GM12872 (cell line): ENCODE data around the gene GEMIN2.

Experiments used
- TF ChIP-seq, protein P1 (sequence below): IDR thresholded peaks from 3 replicates; pipeline ENCODE4 v1.5.1; 2011; ENCODE audit warnings: low read depth, mild to moderate bottlenecking, low read length, moderate library complexity; ENCODE audit not compliant: insufficient read depth

The GEMIN2 gene

DNA sequence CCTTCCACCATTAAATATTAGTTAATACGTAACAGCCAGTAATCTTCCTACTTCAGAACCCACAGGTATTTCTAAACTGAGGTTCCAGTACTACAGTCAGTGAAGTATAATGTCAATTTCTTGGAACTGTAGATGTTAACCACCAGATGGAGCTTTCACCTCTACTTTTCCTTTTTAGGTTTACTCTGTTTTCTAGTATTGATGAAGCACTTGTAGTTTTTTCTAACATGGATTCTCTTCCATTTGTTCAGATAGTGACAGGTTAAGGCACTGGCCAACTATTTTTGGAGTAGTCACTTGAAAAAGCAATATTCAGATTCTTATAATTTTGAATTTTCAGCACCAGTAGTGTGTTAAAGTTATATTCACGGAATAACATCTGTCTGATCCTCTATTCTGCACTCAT is 6.5 kb upstream of the GEMIN2 start:
- TF ChIP-seq, protein P1, sequence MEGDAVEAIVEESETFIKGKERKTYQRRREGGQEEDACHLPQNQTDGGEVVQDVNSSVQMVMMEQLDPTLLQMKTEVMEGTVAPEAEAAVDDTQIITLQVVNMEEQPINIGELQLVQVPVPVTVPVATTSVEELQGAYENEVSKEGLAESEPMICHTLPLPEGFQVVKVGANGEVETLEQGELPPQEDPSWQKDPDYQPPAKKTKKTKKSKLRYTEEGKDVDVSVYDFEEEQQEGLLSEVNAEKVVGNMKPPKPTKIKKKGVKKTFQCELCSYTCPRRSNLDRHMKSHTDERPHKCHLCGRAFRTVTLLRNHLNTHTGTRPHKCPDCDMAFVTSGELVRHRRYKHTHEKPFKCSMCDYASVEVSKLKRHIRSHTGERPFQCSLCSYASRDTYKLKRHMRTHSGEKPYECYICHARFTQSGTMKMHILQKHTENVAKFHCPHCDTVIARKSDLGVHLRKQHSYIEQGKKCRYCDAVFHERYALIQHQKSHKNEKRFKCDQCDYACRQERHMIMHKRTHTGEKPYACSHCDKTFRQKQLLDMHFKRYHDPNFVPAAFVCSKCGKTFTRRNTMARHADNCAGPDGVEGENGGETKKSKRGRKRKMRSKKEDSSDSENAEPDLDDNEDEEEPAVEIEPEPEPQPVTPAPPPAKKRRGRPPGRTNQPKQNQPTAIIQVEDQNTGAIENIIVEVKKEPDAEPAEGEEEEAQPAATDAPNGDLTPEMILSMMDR: peak; percentile 49

DNA sequence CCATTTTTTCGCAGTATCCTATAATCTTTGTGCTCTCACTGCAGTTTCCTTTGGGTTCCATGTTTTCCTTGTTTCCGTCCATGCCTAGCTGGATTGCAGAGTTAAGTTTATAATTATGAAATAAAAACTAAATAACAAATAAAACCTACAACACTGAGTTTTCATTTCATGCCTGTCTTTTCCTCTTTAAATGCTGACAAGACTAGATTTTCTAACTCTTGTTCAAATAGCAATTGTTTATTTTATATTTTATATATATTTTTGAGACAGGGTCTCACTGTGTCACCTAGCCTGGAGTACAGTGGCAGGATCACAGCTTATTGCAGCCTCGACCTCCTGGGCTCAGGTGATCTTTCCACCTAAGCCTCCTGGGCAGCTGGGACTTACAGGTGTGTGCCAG is 5.3 kb upstream of the GEMIN2 start:
- TF ChIP-seq, protein P1: no peak

DNA sequence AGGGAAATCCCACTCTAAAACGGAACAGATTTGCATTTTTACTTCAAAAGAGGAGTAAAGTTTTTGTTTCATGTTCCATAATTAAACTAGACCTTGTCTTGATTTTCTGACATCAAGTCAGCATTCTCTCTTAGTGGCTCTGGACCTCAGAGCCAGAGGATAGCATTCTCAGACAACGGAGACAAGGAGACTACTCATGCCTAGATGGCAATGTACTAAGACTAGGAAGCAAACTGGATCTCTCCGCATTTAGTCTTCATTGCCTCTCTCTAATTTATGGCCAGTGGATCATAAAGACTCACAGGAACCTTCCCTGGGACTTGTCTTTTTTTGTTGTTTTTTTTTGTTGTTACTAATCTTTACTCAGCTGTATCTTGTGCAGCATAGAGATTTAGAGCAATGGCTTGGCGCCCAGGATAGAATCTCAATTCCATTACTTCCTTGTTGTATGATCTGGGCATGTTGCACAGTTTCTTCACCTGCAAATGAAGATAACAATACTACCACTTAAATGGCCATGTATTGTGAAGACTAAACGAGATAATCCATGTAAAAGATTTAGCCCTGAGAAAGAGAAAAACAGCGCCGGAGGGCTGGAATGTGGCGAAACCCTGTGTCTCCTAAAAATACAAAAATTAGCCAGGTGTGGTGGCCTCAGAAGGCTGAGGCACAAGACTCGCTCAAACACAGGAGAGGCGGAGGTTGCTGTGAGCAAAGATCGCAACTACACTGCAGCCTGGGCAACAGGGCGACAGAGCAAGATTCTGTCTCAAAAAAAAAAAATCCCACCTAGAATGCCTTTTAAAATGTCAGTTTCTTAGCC is 4.0 kb upstream of the GEMIN2 start:
- TF ChIP-seq, protein P1: no peak

DNA sequence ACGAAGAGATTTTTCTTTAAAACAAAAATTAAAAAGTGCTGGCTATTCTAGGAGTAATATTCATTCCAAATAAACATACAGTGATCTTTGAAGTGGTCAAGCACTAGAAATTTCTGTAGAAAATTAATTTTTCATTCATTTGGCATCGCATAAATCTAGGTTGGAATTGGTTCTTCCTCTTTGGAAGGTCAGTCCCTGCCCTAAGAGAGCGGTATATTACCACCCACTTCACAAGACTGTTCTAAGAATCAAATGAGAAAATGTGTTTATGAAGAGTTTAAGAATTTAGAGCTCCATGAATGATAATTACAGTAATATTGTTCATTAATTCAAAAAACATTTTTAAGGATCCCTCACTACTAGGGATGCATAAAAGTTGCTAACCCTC is 444 bp upstream of the GEMIN2 start:
- TF ChIP-seq, protein P1: no peak

DNA sequence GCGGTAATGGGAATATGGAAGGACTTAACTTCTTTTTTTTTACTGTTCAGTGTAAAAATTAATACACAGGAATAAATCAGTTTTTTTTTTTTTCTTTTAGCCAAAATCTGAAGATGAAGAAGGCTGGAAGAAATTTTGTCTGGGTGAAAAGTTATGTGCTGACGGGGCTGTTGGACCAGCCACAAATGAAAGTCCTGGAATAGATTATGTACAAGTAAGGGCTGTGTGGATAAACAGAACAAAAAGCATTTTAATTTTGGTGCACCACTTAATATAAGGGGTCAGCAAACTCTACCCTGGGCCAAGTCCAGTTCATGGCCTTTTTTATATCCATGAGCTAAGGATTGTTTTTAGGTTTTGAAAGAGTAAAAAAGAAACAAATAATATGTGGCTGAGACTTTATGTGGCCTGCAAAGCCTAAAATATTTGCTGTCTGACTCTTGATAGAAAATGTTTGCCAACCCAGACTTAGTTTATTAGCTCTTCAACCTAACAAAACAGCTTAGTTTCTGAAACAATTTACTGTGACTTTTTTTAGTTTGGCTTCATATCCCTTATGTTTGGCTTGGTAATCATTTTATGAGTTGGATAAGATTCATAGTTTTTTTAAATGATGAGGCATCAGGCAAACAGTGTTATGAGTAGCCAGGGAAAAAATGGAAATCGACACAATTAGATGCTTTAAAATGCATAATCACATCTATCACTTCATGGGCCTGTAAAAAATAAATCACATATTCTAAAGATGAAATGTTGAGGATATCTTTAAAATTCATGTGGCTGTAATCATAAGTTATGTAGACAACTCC is 8.4 kb downstream of the GEMIN2 start:
- TF ChIP-seq, protein P1: no peak

DNA sequence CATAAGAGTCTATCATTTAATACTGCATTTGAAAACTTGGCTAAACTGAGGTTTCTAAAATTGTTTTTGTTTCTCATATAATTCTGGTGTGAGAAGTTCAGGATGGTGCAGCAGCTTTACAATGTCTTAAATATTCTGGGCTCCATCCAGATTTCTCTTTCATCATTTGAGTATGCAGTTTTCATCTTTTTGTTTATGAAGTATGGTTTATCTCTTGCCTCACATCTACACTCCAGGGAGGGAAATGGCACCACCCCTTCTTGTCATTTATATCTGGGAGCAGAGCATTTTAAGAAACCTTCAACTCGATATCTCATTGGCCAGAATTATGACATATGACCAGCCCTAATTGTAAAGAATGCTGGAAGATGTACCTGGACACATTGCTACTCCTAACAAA is 24.3 kb downstream of the GEMIN2 start:
- TF ChIP-seq, protein P1: no peak

DNA sequence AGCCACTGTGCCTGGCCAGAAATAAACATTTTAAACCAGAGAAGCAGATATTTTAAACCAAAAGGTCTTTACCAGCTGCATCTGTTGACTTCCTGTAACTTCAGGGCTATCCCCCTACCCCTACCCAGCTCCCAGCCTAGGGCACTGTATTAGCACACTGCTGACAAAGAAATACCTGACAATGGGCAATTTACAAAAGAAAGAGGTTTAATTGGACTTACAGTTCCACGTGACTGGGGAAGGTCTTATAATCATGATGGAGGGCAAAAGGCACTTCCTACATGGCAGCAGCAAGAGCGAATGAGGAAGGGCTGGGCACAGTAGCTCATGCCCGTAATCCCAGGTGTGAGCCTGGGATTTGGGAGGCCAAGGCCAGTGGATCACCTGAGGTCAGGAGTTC is 26.0 kb downstream of the GEMIN2 start:
- TF ChIP-seq, protein P1: no peak
